ENCODE results near the gene RYK. TPM values are rescaled to one million over a fixed set of nuclear protein-coding genes. Genes with fewer than 3 reads are reported as not detected.
A peak's percentile ranks its signal among the peaks of the same experiment; 100 is the strongest.

Gene RYK
- total RNA-seq, 6 experiments from 2014 or later: 15.9 to 28.5 (median 17.9) TPM

DNA sequence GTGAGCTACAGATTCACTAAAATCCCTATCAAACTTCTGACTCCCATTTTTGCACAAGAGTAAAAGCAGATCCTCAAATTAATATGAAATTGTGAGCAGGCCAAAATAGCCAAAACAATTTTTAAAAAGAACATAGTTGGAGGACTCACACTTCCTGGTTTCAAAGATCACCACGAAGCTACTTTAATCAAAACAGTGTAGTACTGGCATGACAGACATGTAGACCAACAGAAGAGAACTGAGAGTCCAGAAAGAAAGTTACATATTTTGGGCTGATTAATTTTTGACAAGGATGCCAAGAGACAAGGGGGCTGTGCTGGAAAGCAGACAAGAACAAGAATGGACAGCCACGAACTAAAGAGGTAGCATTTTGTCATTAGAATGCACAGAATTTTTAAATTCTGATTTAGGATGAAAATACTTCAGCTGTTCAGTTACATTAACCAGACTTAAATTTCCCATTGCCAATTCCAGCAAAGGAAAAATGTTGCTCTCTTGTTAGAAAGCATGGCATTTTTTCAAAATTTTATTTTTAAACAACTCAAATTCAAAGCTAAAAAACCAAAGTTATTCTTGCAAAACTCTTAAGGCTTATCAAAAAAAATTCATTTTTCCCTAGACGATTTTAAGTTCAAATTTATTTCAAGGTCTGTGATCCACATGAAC, 14.0 kb downstream of the RYK start:
- no peak overlapping the region for H3K4me3 ChIP-seq
- WGBS (ENCODE audit: insufficient coverage, low coverage, low lambda C conversion rate, missing lambda C conversion rate): 19% methylated on average over 3 of the region's 3 CpGs
- H3K36me3 ChIP-seq: no peaks in the 10 kb centered on the region
- no peaks in the 10 kb centered on the region for H3K9me3 ChIP-seq
- intact Hi-C loops (cut with DNase I): no loop called here
- DNase-seq (no peak), ATAC-seq (peak; percentile 66 to 70 (median 68))
- H3K4me1 ChIP-seq: peaks cover 0 to 28% (median 13%) of the 10 kb centered on the region in 4 donors
- TF ChIP-seq, protein P1, sequence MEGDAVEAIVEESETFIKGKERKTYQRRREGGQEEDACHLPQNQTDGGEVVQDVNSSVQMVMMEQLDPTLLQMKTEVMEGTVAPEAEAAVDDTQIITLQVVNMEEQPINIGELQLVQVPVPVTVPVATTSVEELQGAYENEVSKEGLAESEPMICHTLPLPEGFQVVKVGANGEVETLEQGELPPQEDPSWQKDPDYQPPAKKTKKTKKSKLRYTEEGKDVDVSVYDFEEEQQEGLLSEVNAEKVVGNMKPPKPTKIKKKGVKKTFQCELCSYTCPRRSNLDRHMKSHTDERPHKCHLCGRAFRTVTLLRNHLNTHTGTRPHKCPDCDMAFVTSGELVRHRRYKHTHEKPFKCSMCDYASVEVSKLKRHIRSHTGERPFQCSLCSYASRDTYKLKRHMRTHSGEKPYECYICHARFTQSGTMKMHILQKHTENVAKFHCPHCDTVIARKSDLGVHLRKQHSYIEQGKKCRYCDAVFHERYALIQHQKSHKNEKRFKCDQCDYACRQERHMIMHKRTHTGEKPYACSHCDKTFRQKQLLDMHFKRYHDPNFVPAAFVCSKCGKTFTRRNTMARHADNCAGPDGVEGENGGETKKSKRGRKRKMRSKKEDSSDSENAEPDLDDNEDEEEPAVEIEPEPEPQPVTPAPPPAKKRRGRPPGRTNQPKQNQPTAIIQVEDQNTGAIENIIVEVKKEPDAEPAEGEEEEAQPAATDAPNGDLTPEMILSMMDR (IDR thresholded peaks at IDR 0.05): no peak
- no peak for TF ChIP-seq POLR2A (IDR thresholded peaks at IDR 0.05)
- H3K27me3 ChIP-seq: no peaks in the 10 kb centered on the region
- H3K27ac ChIP-seq: peak overlapping the region; percentile 18 to 44 (median 33)

DNA sequence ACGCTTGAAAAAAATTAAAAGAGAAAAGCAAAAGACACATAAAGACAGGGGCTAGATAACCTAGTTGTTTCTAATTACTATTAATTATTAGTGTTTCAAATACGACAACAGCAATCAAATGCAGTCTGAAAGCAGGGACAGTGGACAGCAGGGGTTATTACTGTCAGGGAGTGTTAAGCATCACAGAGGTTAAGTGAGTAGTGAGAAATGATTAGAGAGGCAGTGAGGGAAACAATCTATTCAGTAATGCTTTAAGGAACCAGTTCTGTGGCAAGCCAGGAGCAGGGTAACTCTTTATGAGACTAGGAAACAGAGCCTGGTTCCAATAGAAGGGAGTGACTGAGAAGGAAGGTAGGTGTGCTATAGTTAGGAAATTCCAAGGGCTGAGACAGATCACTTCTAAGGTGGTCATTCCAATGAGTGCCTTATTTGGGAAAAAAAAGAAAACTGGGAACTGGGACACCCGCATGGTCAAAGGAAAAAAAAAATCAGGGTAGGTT, 15.0 kb downstream of the RYK start:
- peak overlapping the region in 2 of 3 donors; percentile 33 to 44 for H3K27ac ChIP-seq
- no peak for DNase-seq
- WGBS (ENCODE audit: insufficient coverage, low coverage, low lambda C conversion rate, missing lambda C conversion rate): 88% methylated on average over 2 of the region's 3 CpGs
- H3K27me3 ChIP-seq: no peaks in the 10 kb centered on the region
- H3K9me3 ChIP-seq: no peaks in the 10 kb centered on the region
- H3K4me1 ChIP-seq: peaks cover 0 to 28% (median 13%) of the 10 kb centered on the region in 4 donors
- no peak for ATAC-seq
- H3K4me3 ChIP-seq: no peak overlapping the region
- intact Hi-C loops (cut with DNase I): no loop called here
- TF ChIP-seq, protein P1 (IDR thresholded peaks at IDR 0.05): no peak
- no peak for TF ChIP-seq POLR2A (IDR thresholded peaks at IDR 0.05)
- H3K36me3 ChIP-seq: no peaks in the 10 kb centered on the region

DNA sequence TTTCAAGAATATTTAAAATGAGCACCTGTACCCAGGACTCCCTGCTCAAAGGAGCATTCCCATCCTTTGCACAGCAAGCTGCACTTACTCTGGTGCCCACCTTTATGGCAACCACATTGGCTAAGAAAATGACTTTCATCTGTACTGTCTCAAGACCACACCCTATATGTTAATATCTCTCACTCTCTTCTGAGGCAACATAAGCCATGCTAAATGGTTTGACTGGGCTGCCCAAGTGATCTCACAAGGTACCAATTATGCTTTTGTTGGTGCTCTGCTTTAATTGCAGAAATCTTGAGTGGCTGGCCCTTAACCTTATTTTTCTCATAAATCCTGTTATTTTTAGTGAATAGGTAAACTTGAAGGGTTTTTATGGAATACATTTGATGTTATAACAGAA, 17.7 kb downstream of the RYK start:
- no peak for TF ChIP-seq POLR2A (IDR thresholded peaks at IDR 0.05)
- TF ChIP-seq, protein P1 (IDR thresholded peaks at IDR 0.05): no peak
- no peaks in the 10 kb centered on the region for H3K36me3 ChIP-seq
- peaks cover 0 to 23% (median 12%) of the 10 kb centered on the region in 4 donors for H3K4me1 ChIP-seq
- no peak overlapping the region for H3K27ac ChIP-seq
- no peak overlapping the region for H3K4me3 ChIP-seq
- DNase-seq: no peak
- ATAC-seq: no peak
- H3K27me3 ChIP-seq: no peaks in the 10 kb centered on the region
- intact Hi-C loops (cut with DNase I): no loop called here
- H3K9me3 ChIP-seq: no peaks in the 10 kb centered on the region

DNA sequence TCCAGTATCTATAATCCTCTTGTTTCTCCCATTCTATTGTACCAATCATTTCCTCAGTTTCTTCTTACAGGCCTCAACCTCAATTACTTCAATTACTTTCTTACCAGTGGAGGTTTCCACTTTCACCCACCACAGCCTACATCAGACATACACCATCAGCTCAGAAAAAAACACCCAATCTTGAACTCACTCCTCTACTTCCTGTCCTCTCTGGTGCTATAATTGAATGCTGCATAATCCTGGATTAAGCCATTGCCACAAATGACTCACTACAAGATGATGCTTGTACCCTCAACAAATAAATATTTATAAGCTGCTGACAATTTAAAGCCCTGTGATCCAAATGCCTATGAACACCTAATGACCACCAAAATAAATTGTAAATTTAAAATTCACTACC, 18.5 kb downstream of the RYK start:
- no peak overlapping the region for H3K27ac ChIP-seq
- ATAC-seq: peak in 1 of 4 donors; percentile 44

More for the DNA sequence above, 18.5 kb downstream of the RYK start:
- TF ChIP-seq, protein P1 (IDR thresholded peaks at IDR 0.05): no peak
- no peak for TF ChIP-seq POLR2A (IDR thresholded peaks at IDR 0.05)
- no peak overlapping the region for H3K4me3 ChIP-seq
- no peaks in the 10 kb centered on the region for H3K36me3 ChIP-seq
- no peaks in the 10 kb centered on the region for H3K9me3 ChIP-seq
- no peaks in the 10 kb centered on the region for H3K27me3 ChIP-seq
- DNase-seq: no peak
- intact Hi-C loops (cut with DNase I): no loop called here
- peaks cover 0 to 15% (median 8%) of the 10 kb centered on the region in 4 donors for H3K4me1 ChIP-seq
